Superior temporal gyrus (tissue), 1 donor: ENCODE measurements around the gene RNASEH2A.

Experiments used
- DNase-seq: peaks from one replicate; pipeline ENCODE4 v3.0.0-alpha.2; 2016; ENCODE audit errors: extremely low spot score

RNASEH2A gene

DNA sequence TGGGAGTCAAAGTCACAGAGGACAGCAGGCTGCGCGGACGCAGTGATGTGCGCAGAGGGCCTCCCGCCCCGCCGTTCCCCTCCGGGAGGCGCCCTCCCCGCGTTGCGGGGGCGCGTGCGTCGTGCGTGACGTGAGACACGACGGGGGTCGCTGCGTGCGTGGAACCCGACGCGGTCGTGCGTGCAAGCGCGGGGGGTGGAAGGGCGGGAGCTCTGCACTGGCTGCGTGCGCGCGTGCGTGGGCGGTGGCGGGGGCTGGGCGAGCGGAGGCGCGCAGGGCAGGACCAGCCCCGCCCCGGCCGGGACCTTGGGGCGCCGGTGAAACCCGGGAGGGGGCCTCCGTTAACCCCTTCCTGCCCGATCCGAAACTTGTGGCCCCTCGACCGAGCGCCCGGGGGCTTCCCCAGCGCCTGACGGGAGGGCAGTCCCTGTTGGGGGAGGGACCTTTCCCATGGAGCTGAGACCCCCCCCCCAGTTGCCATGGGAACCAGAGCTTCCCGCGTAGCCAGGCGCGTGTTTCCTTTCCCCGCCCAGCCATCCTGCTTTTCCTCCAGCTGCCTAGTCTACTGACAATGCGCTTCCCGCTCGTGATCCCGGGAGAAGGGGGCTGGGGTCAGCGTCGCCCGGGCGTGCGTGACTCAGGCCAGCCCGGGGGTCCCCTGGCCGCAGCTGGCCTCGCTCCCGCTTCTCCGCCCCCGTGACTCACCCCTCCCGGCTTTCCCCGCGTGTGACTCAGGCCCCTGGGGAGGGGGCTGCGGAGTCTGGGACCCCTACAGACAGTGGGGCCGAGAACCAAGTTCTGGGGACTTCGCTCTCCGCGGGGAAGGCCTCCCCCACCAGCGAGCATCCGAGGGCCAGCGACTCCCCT, 23.7 kb upstream of the RNASEH2A start:
- peak; percentile 83 for DNase-seq

DNA sequence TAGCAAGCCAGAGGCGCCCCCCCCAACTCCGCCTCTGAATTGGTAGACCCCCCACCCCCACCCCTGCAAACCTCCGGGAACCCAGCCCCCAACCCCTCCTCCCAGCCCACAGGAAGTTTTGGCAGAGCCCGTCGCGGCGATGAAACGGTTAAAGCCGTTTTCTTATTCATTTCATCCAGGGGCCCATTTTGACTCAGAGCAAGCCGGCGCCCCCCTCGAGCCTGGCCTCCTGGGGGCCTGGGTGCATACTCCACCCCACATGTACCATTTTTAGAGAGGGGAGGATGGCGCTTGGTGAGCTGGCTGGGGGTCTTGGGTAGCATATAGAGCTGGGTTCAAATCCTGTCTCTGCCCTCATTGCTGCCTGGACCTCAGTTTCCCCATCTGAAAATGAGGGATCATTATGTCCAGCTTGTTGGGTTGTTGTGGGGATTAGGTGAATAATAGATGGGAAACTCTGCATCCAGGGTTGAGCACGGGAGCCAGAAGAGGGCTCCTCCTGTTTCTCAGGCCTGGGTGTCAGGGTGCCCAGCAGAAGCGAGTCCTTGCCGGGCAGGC, 23.0 kb upstream of the RNASEH2A start:
- no peak for DNase-seq

GRCh38 chr19:12783849-12784393, 22.5 kb upstream of the RNASEH2A start:
- DNase-seq, result no peak

DNA sequence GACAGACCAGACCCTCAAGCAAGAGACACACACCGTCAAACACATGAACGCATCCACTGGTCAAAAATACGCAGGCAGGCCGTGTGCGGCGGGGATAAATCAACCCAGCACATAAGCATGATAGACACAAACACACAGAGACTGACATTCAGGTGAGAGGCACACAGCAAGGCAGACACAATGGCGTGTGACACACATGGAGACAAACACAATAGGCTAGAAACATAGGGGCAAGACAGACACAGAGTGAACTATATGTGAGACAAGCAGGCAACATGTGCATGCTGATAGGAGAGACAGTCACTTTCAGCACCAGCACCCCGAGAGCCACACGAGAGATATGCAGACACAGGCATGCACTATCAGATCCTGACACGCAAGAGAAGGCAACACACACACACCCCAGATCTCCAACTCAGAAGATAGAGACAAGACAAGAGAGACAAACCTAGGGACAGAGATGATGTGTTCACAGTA, 22.0 kb upstream of the RNASEH2A start:
- DNase-seq, result no peak

DNA sequence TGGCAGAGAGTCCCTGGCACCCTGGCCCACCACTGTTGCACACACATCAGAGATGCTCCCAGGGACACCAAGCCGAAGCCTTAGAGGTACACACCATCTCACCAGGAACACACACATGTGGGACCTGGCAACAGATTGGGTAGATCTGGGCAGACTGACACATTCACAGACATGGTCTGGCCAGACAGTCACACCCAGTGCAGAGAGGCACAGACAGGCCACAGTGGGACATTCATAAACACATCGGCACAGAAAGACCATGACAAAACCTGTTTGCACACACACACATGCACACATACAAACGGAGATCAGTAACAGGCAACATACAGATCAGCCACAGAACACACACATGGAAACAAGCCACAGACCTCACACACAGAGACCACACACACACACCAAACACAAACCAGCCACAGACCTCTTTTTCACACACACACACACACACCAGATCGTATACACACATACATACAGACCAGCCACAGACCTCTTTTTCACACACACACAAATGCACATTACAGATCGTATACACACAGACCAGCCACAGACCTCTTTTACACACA, 21.4 kb upstream of the RNASEH2A start:
- no peak for DNase-seq

DNA sequence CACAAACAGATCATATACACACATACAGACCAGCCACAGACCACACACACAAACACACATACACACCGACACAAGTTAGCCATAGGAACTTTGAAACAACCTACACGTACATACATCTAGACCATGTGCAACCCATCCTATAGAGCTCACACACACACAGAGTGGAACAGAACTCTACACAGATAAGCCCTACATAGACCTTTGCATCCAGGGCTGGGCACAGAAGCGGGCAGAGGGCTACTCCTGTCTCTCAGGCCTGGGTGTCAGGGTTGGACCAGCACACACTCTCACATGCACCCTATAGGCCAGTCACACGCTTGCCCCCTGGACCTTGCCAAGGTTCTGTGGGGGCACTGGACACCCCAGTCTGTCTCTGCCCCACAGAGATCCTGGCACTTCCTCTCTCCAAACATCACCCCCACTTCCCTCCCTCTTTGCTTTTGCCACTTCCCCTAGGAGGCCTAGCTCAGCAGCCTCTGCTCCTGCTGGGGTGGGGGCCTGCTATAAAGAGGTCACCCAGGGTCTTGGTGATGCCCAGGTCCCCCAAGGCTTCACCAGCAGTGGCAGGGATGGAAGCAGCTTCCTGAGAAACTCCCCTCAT, 20.9 kb upstream of the RNASEH2A start:
- no peak for DNase-seq

GRCh38 chr19:12786141-12786870, 20.1 kb upstream of the RNASEH2A start:
- DNase-seq, result no peak

DNA sequence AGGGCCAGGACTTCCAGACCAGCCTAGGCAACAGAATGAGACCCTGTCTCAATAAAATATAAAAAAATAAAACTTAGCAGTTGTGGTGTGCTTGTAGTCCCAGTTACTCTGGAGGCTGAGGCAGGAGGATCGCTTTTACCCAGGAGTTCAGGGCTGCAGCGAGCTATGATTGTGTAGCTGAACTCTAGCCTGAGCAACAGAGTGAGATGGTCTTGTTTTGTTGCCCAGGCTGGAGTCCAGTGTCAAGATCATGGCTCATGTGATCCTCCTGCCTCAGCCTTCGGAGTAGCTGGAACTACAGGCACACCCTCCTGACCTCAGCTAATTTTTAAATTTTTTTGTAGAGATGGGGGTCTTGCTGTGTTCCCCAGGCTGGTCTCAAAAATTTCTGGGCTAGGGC, 19.4 kb upstream of the RNASEH2A start:
- DNase-seq, result no peak

- DNase-seq, result no peak
These were observed 18.9 kb upstream of the RNASEH2A start for GRCh38 chr19:12787458-12787857.

DNA sequence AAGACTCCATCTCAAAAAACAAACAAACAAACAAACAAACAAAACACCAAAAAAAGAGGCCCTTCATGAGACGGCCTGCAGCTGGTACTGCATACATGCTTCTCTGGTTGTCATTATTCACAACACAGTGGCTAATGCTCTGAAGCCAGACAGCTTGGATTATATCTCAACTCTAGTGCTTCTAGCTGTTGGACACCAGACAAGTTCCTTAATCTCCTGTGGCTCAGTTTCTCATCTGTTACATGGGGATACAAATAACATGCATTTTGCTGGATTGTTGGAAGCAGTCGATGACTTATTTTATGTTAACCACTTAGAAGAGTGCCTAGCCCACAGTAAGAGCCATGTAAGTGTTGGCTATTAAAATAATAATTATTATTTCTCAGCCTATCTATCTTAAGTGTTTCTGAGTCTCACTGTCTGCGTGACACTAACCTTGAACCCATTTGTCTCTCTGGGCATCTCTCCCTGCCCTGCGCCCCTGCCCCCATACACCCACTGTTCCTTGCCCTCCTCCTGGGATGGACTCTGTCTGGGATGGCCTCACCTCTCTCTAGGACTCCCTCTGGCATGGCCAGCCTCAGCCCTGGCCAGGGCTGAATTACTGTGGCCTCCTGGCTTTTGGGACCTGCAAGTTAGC, 18.2 kb upstream of the RNASEH2A start:
- no peak for DNase-seq

- DNase-seq, result peak; percentile 63
These were observed 17.7 kb upstream of the RNASEH2A start for GRCh38 chr19:12788682-12789097.

DNA sequence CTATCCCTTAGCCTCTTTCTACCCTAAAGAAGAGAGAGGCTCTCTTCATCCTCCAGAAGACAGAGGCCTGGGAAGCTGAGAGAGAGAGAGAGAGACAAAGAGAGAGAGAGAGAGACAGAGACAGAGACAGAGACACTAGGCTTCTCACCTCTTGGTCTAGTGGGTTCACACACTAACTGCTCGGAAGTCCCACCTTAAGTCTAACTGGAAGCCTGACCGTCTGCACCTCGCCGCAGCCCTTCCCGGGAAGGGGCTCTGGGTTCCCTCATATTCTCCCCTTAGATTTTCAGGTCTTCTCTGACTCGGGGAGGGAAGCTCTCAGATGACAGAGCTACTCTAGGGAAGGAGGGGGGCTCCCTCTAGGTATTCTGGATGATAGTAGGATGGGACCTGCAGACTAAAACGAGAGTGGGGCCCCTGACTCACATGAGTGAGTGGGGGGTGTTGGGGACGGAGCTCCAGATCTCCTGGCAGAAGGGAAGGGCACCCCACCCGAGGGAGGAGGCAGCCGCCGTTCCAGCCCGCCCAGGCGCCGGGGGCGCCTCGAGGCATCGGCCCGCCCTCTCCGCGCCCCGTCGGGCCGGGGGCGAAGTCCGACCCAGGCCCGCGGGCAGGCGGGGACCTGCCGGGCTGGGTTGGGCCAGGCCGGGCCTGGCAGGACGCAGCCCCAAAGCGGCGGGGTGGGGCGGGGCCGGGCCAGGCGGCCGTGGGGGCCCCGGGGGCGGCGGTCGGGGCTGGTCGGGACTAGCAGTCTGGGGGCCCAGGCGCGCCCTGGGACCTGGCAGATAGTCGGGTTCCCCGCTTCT, 17.1 kb upstream of the RNASEH2A start:
- peak; percentile 38 for DNase-seq

- peak; percentile 91 for DNase-seq
These were observed 16.3 kb upstream of the RNASEH2A start for GRCh38 chr19:12789904-12790619.

- peak; percentile 49 for DNase-seq
These were observed 15.6 kb upstream of the RNASEH2A start for GRCh38 chr19:12790628-12791344.

- DNase-seq, result peak; percentile 98
These were observed 14.9 kb upstream of the RNASEH2A start, which contains the start of gene JUNB for GRCh38 chr19:12791345-12792050. TSS of gene JUNB (plus strand) at chr19:12791486. CDS start at chr19:12791772, 286 bp downstream.

GRCh38 chr19:12792051-12792852, 14.1 kb upstream of the RNASEH2A start:
- DNase-seq, result peak; percentile 51

- no peak for DNase-seq
These were observed 13.5 kb upstream of the RNASEH2A start for GRCh38 chr19:12792853-12793289.
